Right cardiac atrium (tissue), 5 donors: ENCODE results near the gene SLC35A2. TPM values are rescaled to one million over a fixed set of nuclear protein-coding genes. Genes with fewer than 3 reads are reported as not detected.

Experiments
- ATAC-seq, 2 donors: fragments of 200-7000 bp; cut with Tn5 transposase; one replicate each; pipeline versions ENCODE4 v1.8.0 to v1.9.1; 2020; ENCODE audit warnings: moderate library complexity in 2 of 2, mild to moderate bottlenecking in 1 of 2
- DNase-seq, 3 donors: peaks; one replicate each; pipeline ENCODE4 v3.0.0-alpha.2; 2020
- H3K27ac ChIP-seq: one replicate; pipeline ENCODE4 v1.5.1; 2013; ENCODE audit warnings: mild to moderate bottlenecking, low read length, control low read depth, moderate library complexity
- H3K27me3 ChIP-seq: one replicate; pipeline ENCODE4 v1.6.1; 2013; ENCODE audit not compliant: control insufficient read depth, insufficient read depth
- H3K4me1 ChIP-seq: one replicate; pipeline ENCODE4 v1.6.1; 2013; ENCODE audit warnings: low read length; ENCODE audit not compliant: control insufficient read depth, insufficient read depth
- H3K4me3 ChIP-seq: one replicate; pipeline ENCODE4 v1.5.1; 2013; ENCODE audit warnings: low read length, control low read depth
- H3K9me3 ChIP-seq: one replicate; pipeline ENCODE4 v1.6.1; 2013; ENCODE audit warnings: low read length; ENCODE audit not compliant: control insufficient read depth
- WGBS: extraction: QIAGEN DNeasy Blood & Tissue Kit; methylation state at CpG from one replicate; pipeline ENCODE4 v1.1.7; 2013; 5-methylcytosine and 5-hydroxymethylcytosine counted together
- intact Hi-C, 4 donors: fragments of 100-400 bp; cut with DNase I; formaldehyde crosslinking; loops; one replicate each; pipeline versions ENCODE4 v1.11.0 to v1.14.0; 2022 to 2023
- polyA plus RNA-seq: library from polyadenylated mRNA; stranded (reverse); fragments of 200-250 nt; gene quantifications from one replicate; pipeline ENCODE4 v1.2.3, GENCODE V29; 2013
- total RNA-seq, 4 donors: library from RNA; stranded (reverse); fragmentation: NEBNext Ultra II Directional; extraction: Animal tissue kit (Norgen Biotek cat#: 25700); gene quantifications; one replicate each; pipeline ENCODE4 v1.2.1, GENCODE V29; 2021
- donor health status: healthy with polysubstance abuse.
- donor health status: DM: no; HTN: yes; CAD: no.
- donor health status: DM: no; HTN: no; CAD: no.
- donor health status: DM: no; HTN: yes; CAD: no; lungs with severe emphysema.
- donor health status: DM: yes; HTN: yes; CAD: no.

Gene SLC35A2
- total and polyA plus RNA-seq, 5 donors, result 9.9 to 16.7 (median 11.7) TPM

DNA sequence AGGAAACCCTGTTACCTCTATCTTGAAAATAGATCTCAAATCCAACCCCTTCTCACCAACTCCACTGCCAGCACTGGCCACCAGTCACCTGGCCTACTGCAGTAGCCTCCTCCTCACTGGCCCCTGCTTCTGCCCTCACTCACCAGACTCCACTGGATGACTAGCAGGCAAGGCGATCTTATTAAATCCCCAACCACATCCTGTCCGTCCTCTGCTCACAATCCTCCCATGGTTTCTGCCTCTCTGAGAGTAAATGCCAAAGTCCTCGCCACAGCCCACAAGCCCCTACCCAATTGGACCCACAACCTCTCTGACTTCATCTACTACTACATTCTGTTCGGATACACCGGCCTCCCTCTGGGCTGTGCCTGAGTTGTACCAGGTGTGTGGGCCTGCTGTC is 12.8 kb upstream of the SLC35A2 start:
- DNase-seq, result no peak
- H3K27me3 ChIP-seq, result no peaks in the 10 kb centered on the region
- ATAC-seq, result no peak
- H3K9me3 ChIP-seq, result no peaks in the 10 kb centered on the region
- H3K4me3 ChIP-seq, result no peak overlapping the region
- intact Hi-C loops, result no loop called here
- no peaks in the 10 kb centered on the region for H3K4me1 ChIP-seq
- no peak overlapping the region for H3K27ac ChIP-seq
- 94% methylated on average over 5 of the region's 5 CpGs for WGBS

DNA sequence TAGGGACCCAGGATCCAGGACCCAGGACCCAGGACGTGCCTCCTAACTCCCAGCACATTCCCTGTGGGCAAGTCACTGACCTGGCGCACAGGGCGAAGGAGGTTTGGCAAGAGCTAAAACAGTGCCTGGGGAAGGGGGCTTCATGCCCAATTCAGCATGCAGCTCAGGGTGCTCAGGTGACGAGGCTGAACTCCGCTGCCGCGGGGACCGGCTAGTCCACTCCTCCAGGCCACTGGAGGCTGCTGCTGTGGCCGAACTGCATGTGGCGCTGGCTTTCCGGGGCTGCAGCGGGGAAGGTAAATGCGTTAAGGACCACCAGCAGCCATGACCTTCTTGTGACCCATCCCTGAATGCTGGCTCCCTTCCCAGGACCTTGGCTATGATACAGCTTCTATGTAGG is 12.3 kb upstream of the SLC35A2 start:
- Histone ChIP-seq H3K9me3 (no peaks in the 10 kb centered on the region), H3K27ac (no peak overlapping the region), H3K4me1 (no peaks in the 10 kb centered on the region), H3K4me3 (no peak overlapping the region), H3K27me3 (no peaks in the 10 kb centered on the region)
- WGBS, result 89% methylated on average over 13 of the region's 13 CpGs
- intact Hi-C loops, result no loop called here
- no peak for ATAC-seq
- DNase-seq, result no peak

DNA sequence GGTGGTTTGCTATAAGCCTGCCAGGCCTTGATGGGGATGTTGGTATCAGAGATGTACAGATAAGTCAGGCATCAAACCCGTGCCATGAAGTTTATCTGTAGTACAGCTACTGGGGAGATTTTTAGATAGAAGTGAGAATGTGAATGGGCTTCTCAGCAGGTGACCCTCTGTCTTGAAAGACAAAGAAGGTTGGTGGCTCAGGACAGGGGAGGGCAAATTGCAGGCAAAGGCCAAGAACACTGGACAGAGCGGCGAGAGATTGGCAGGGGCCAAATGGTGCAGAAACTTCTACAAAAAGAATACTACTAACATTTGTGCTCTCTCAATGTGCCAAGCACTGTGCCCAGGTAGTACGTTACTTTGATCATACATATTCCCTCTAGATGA is 9.3 kb upstream of the SLC35A2 start:
- no peaks in the 10 kb centered on the region for H3K9me3 ChIP-seq
- no peak for ATAC-seq
- no peak for DNase-seq
- 90% methylated on average over 4 of the region's 4 CpGs for WGBS
- intact Hi-C loops, result no loop called here
- H3K27me3 ChIP-seq, result no peaks in the 10 kb centered on the region
- H3K27ac ChIP-seq, result no peak overlapping the region
- no peaks in the 10 kb centered on the region for H3K4me1 ChIP-seq
- H3K4me3 ChIP-seq, result no peak overlapping the region

DNA sequence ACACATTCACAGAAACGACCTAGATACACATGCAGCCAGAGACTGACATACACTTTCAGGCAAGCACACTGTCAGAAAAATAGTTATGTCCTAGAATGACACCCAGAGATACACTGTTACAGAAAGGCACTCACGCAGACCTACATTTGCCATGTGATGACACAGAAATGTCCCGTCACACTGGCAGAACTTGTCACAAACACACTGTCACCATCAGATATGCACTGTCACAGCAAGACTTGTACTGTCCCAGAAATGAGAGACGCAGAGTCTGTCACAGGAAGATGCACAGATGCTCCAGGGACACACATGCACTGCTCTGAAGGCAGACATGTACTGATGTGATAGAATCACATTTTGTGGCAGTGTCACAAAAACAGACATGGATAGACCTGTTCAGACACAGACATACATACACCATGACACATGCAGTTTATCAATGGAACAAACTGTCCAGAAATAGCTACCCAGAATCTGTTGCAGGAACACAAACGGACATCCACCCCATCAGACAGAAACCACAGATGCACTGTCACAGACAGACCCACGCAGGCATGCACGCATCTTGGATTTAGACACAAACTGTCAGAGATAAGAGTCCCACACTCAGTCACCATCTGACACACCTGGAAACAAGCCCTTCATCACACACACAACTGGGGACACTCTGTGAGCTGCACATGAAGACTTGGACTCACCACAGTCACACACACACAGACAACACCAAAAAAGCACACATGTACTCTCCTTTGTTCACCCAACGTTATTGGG is 8.7 kb upstream of the SLC35A2 start:
- Histone ChIP-seq H3K27me3 (no peaks in the 10 kb centered on the region), H3K4me3 (no peak overlapping the region), H3K27ac (no peak overlapping the region), H3K9me3 (no peaks in the 10 kb centered on the region), H3K4me1 (no peaks in the 10 kb centered on the region)
- DNase-seq (no peak), ATAC-seq (no peak)
- intact Hi-C loops, result no loop called here
- WGBS, result 36% methylated on average over 8 of the region's 8 CpGs

DNA sequence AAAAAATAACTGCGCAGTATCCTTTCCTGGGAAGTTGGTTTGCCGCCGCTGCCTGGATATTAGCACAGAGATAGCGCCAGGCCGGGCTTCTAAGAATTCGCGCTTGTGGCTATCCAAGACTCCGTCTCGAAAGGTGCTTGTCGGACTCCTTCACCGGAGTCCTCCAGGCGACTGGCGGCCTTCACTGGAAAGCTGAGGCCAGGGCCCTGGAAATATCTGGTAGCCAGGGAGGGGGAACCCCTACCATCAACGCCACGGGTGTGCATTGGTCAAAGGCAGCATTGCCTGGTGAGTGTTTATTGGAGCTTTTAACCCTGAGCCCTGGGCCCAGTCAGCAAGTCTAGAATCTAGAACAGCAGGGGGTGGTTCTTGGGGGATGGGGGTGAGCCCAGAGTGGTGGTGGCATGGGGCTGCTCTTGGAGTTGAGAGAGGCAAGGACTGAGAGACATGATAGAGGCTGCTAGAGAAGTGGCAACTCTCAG is 8.0 kb upstream of the SLC35A2 start:
- WGBS, result 1% methylated on average over 15 of the region's 15 CpGs
- ATAC-seq (peak; percentile 5 to 13), DNase-seq (peak in 1 of 3 donors; percentile 56)
- Histone ChIP-seq H3K4me1 (no peaks in the 10 kb centered on the region), H3K4me3 (peak overlapping the region; percentile 53), H3K27me3 (no peaks in the 10 kb centered on the region), H3K27ac (peak overlapping the region; percentile 82), H3K9me3 (no peaks in the 10 kb centered on the region)
- intact Hi-C loops, result no loop called here

DNA sequence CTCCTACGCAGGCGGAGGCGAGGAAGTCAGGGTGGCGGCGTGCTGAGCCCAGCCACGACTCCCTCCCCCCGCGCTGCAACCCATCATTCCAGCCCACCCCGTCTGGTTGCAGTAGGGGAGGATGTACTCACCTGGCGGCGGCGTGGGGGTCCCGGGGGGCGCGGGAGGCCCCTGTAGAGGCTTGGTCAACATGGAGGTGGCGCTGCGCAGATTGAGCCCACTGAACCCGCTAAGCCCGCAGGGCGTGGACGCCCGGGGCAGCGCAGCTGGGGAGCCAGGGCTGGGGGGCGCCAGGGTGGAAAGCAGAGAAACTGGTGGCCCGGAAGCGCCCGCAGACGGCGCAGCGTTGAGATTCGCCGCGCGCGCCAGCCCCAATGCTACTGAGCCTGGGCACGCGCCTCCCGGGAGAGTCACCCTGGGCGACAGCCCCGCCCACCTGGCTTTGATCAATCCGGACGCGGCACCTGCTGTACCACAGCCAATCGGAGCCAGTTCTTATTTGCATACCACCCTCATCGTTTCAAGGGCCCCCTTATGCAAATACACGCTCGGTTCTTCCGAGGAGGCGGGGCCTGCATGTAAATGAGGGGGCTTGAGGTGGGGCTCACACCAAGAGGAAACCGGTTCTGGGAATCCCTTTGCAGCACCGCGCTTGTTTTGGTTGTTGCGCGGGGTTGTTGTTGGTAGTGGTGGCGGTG is 7.3 kb upstream of the SLC35A2 start, which contains the start of gene PIM2:
Gene PIM2, minus strand, starts transcription at position 382 of the 698 bp plus-strand sequence. Its CDS starts 190 bp downstream, at position 192.
- Histone ChIP-seq H3K4me3 (peak within 1 kb of the TSS; percentile 53), H3K27me3 (no peaks in the 10 kb centered on the region), H3K27ac (peak within 1 kb of the TSS; percentile 82), H3K9me3 (no peaks in the 10 kb centered on the region), H3K4me1 (no peaks in the 10 kb centered on the region)
- intact Hi-C loops, result no loop called here
- WGBS, result under 1% methylated on average over 55 of the region's 55 CpGs
- DNase-seq, result peak; percentile 88 to 95 (median 95)
- peak; percentile 88 to 89 for ATAC-seq

DNA sequence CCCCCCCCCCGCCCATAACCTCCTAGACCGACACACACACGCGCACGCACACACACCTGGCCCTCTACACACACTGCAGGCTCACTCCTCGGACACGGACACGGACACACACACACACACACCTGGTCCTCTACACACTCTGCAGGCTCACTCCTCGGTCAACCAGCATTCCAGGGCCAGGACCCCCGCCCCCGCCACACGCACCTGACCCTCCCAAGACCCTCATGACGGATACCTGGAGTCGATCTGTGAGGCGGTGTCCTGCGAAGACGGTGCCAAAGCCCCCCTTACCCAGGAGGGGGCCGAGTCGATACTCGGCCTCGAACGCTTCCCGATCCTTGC is 6.8 kb upstream of the SLC35A2 start:
- Histone ChIP-seq H3K4me1 (no peaks in the 10 kb centered on the region), H3K27me3 (no peaks in the 10 kb centered on the region), H3K4me3 (peak overlapping the region; percentile 53), H3K9me3 (no peaks in the 10 kb centered on the region), H3K27ac (peak overlapping the region; percentile 78)
- ATAC-seq (peak in 1 of 2 donors; percentile 9), DNase-seq (no peak)
- WGBS, result 11% methylated on average over 23 of the region's 23 CpGs
- intact Hi-C loops, result no loop called here

DNA sequence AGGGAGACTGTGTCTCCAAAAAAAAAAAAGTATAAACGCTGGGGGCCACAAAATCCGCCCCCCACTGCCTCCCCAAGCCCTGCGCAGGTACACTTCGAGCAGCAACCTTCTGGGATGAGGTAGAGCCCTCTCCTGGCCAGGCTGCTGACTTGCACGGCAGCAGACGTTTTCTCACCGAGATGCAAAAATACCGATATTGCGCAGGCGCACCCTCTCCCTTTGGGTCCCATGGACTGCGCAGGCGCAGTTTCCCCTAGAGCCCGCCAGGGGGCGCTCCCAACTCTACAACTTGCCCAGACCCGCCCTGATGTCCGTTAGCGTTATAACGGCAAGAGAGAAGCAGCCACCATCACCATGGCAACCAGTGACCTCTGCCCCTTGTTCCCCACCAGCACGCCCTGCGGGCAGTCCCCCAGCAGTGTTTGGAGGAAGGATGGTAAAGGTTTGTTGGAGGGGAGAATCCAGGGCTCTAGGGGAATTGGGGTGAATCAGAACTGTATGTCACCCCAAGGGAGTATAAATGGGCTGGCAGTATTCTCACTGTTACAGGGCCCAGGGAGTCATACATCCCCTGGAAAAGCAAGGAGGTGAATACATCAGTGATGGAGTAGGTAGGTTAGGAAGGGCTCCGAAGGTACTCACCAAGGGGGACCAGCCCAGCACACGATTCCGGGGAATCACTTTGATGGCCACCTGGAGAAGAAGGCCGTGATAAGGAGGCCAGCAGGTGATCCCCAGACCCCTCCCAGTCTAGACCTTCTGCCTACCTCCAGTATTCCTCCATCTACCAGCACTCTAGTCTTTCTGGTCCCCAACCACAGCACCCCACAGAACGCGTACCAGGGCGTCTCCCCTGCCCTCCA is 5.9 kb upstream of the SLC35A2 start:
- Histone ChIP-seq H3K4me3 (no peak overlapping the region), H3K4me1 (no peaks in the 10 kb centered on the region), H3K27me3 (no peaks in the 10 kb centered on the region), H3K27ac (peak overlapping the region; percentile 14), H3K9me3 (no peaks in the 10 kb centered on the region)
- peak; percentile 88 to 95 (median 94) for DNase-seq
- intact Hi-C loops, result no loop called here
- ATAC-seq, result peak; percentile 75 to 79
- 22% methylated on average over 26 of the region's 27 CpGs for WGBS

DNA sequence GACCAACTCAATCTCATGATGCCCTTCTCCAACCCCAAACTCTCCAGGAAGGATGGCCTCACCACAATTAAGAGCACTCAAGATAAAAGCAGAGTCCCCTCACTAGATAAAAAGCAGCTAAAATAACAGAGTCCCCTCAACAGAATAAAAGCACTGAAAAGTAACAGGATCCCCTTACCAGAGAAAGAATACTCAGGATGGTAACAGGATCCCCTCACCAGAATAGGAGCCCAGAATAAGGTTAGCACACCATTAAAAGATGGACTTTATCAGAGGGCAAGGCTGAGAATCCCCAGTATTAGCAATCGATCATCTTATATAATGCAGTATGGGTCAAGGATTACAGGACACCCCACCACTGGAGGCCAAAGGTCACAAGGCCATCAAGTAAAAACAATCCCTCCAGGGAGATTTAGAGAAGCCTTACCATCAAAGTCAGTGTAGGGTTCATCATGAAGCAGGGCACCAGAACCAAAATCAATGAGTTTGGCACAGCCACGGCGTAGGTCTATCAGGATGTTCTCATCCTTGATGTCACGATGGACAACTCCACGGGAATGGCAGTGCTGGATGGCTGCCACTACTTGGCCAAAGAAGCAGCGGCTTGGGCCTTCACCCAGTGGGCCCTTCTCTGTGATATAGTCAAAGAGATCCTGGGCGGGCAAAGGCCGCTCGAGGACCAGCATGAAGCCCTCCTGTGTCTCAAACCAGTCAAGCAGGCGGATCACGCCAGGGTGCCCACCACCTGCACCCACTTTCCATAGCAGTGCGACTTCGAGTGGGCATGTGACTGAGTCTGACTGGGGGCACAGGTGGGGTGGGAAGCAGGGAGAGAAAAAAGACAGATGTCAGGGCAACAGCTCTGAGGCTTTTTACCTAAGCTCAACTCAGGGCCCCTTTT is 3.4 kb upstream of the SLC35A2 start:
- 85% methylated on average over 13 of the region's 13 CpGs for WGBS
- no peaks in the 10 kb centered on the region for H3K4me1 ChIP-seq
- intact Hi-C loops, result no loop called here
- no peak overlapping the region for H3K27ac ChIP-seq
- ATAC-seq, result no peak
- no peaks in the 10 kb centered on the region for H3K27me3 ChIP-seq
- DNase-seq, result no peak
- no peaks in the 10 kb centered on the region for H3K9me3 ChIP-seq
- H3K4me3 ChIP-seq, result no peak overlapping the region
